Hepatocyte (in vitro differentiated cells): ENCODE results near the gene TFCP2. TPM values are rescaled to one million over a fixed set of nuclear protein-coding genes. Genes with fewer than 3 reads are reported as not detected.

Experiments
- DNase-seq: peaks from one replicate; pipeline ENCODE4 v3.0.0-alpha.2; 2016; ENCODE audit warnings: low spot score
- H2AFZ ChIP-seq: fragments of 200-600 bp; sonication (generic); 2 replicates; pipeline ENCODE4 v1.6.0; 2016; ENCODE audit warnings: antibody characterized with exemption, mild to moderate bottlenecking
- H3K27ac ChIP-seq: fragments of 200-600 bp; sonication (generic); 2 replicates; pipeline ENCODE4 v1.5.1; 2016; ENCODE audit warnings: mild to moderate bottlenecking
- H3K27me3 ChIP-seq: fragments of 200-600 bp; sonication (generic); 2 replicates; pipeline ENCODE4 v1.6.1; 2016
- H3K36me3 ChIP-seq: fragments of 200-600 bp; sonication (generic); replicated peaks from 2 replicates; pipeline ENCODE4 v1.5.1; 2016; ENCODE audit warnings: low read depth; ENCODE audit not compliant: insufficient read depth
- H3K4me1 ChIP-seq: fragments of 200-600 bp; sonication (generic); 2 replicates; pipeline ENCODE4 v1.5.1; 2016; ENCODE audit warnings: mild to moderate bottlenecking, moderate library complexity; ENCODE audit not compliant: insufficient read depth
- H3K4me2 ChIP-seq: fragments of 200-600 bp; sonication (generic); 2 replicates; pipeline ENCODE4 v1.6.0; 2016
- H3K4me3 ChIP-seq: fragments of 200-600 bp; sonication (generic); 2 replicates; pipeline ENCODE4 v1.5.1; 2016; ENCODE audit warnings: mild to moderate bottlenecking
- H3K79me2 ChIP-seq: fragments of 200-600 bp; sonication (generic); 2 replicates; pipeline ENCODE4 v1.6.0; 2017; ENCODE audit warnings: mild to moderate bottlenecking
- H3K9me2 ChIP-seq: fragments of 200-600 bp; sonication (generic); replicated peaks from 2 replicates; pipeline ENCODE4 v1.6.0; 2017; ENCODE audit warnings: mild to moderate bottlenecking; ENCODE audit not compliant: insufficient read depth
- H3K9me3 ChIP-seq: fragments of 200-600 bp; sonication (generic); 2 replicates; pipeline ENCODE4 v1.5.1; 2016; ENCODE audit warnings: low read depth, mild to moderate bottlenecking
- H4K20me1 ChIP-seq: fragments of 200-600 bp; sonication (generic); 2 replicates; pipeline ENCODE4 v1.6.0; 2016; ENCODE audit warnings: mild to moderate bottlenecking; ENCODE audit not compliant: insufficient read depth, poor library complexity, severe bottlenecking
- CTCF ChIP-seq: fragments of 200-600 bp; sonication (generic); IDR thresholded peaks from 2 replicates; pipeline ENCODE4 v1.5.1; 2016; ENCODE audit warnings: antibody characterized with exemption, mild to moderate bottlenecking; ENCODE audit not compliant: poor library complexity
- EZH2 ChIP-seq: fragments of 200-600 bp; sonication (generic); IDR thresholded peaks from 2 replicates; pipeline ENCODE4 v1.6.1; 2016; ENCODE audit warnings: antibody characterized with exemption, mild to moderate bottlenecking, borderline replicate concordance
- EZH2phosphoT487 ChIP-seq: fragments of 200-600 bp; sonication (generic); IDR thresholded peaks from one replicate; pipeline ENCODE4 v1.6.1; 2018; ENCODE audit warnings: antibody characterized with exemption, mild to moderate bottlenecking, low read depth, moderate library complexity; ENCODE audit not compliant: unreplicated experiment, severe bottlenecking
- WGBS: methylation state at CpG from one replicate; pipeline ENCODE4 v1.1.6; 2016; ENCODE audit warnings: low lambda C conversion rate; ENCODE audit errors: missing lambda C conversion rate; 5-methylcytosine and 5-hydroxymethylcytosine counted together
- polyA plus RNA-seq: library from polyadenylated mRNA; unstranded; fragments of >200 nt; fragmentation: Nextera tagmentation; extraction: Ambion mirVana; gene quantifications from 2 replicates; pipeline ENCODE4 v1.2.1, GENCODE V29; 2016
- total RNA-seq: library from RNA; depleted of rRNA; stranded (reverse); fragments of >200 nt; gene quantifications from 2 replicates; pipeline ENCODE4 v1.2.3, GENCODE V29; 2014

TFCP2 gene
- total and polyA plus RNA-seq, 2 experiments from 2014 or later, result 6.9 to 10.4 TPM

GRCh38 chr12:51218607-51219161, 45.7 kb upstream of the TFCP2 start:
- 27% methylated on average over 10 of the region's 10 CpGs for WGBS
- no peaks in the 10 kb centered on the region for H3K9me2 ChIP-seq
- H4K20me1 ChIP-seq, result no peaks in the 10 kb centered on the region
- H3K36me3 ChIP-seq, result no peaks in the 10 kb centered on the region
- H3K4me2 ChIP-seq, result peak overlapping the region; percentile 82
- TF ChIP-seq EZH2 (no peak), CTCF (no peak), EZH2phosphoT487 (no peak)
- H3K9me3 ChIP-seq, result no peaks in the 10 kb centered on the region
- peak overlapping the region; percentile 83 for H3K27ac ChIP-seq
- H3K4me1 ChIP-seq, result peaks cover 14% of the 10 kb centered on the region
- H3K4me3 ChIP-seq, result peak overlapping the region; percentile 92
- H3K27me3 ChIP-seq, result no peaks in the 10 kb centered on the region
- peaks cover 9% of the 10 kb centered on the region for H3K79me2 ChIP-seq
- DNase-seq, result peak; percentile 69
- H2AFZ ChIP-seq, result peak overlapping the region; percentile 64

- H3K9me3 ChIP-seq, result no peaks in the 10 kb centered on the region
- peak; percentile 93 for DNase-seq
- H3K27me3 ChIP-seq, result no peaks in the 10 kb centered on the region
- no peak for TF ChIP-seq EZH2
- peak; percentile 47 for TF ChIP-seq CTCF
- no peaks in the 10 kb centered on the region for H4K20me1 ChIP-seq
- peak within 1 kb of the TSS; percentile 92 for H3K4me3 ChIP-seq
- no peaks in the 10 kb centered on the region for H3K9me2 ChIP-seq
- peaks cover 9% of the 10 kb centered on the region for H3K79me2 ChIP-seq
- H3K27ac ChIP-seq, result peak within 1 kb of the TSS; percentile 83
- H2AFZ ChIP-seq, result peak within 1 kb of the TSS; percentile 64
- H3K4me1 ChIP-seq, result peaks cover 14% of the 10 kb centered on the region
- 7% methylated on average over 22 of the region's 35 CpGs for WGBS
- peak within 1 kb of the TSS; percentile 82 for H3K4me2 ChIP-seq
- no peaks in the 10 kb centered on the region for H3K36me3 ChIP-seq
These were observed 45.2 kb upstream of the TFCP2 start, which contains the start of gene POU6F1 for GRCh38 chr12:51217968-51218606. Gene POU6F1, minus strand, starts transcription at chr12:51218062. Its CDS starts 11,226 bp downstream, at chr12:51206836.

GRCh38 chr12:51217133-51217967, 44.4 kb upstream of the TFCP2 start:
- H3K4me3 ChIP-seq, result peak overlapping the region; percentile 92
- no peaks in the 10 kb centered on the region for H4K20me1 ChIP-seq
- H3K27me3 ChIP-seq, result no peaks in the 10 kb centered on the region
- H3K4me1 ChIP-seq, result peaks cover 14% of the 10 kb centered on the region
- no peaks in the 10 kb centered on the region for H3K9me3 ChIP-seq
- no peaks in the 10 kb centered on the region for H3K9me2 ChIP-seq
- 5% methylated on average over 11 of the region's 81 CpGs for WGBS
- no peak for TF ChIP-seq EZH2phosphoT487
- no peak for TF ChIP-seq EZH2
- TF ChIP-seq CTCF, result peak; percentile 36
- peak overlapping the region; percentile 64 for H2AFZ ChIP-seq
- DNase-seq, result peak; percentile 78
- peak overlapping the region; percentile 82 for H3K4me2 ChIP-seq
- H3K79me2 ChIP-seq, result peaks cover 9% of the 10 kb centered on the region
- H3K27ac ChIP-seq, result peak overlapping the region; percentile 83
- H3K36me3 ChIP-seq, result no peaks in the 10 kb centered on the region
